Measurements from ENCODE around the gene EAF1. TPM values are rescaled to one million over a fixed set of nuclear protein-coding genes. Genes with fewer than 3 reads are reported as not detected.

The EAF1 gene
- total RNA-seq, 1 donor from 2014 or later, result 17.8 TPM

GRCh38 chr3:15490158-15490557, 62.8 kb downstream of the EAF1 start:
- DNase-seq (ENCODE audit: extremely low spot score, unreplicated experiment), result no peak
- Mint-ChIP-seq H3K27me3 (ENCODE audit: unreplicated experiment) (no peaks in the 10 kb centered on the region), H3K9me3 (ENCODE audit: unreplicated experiment) (no peaks in the 10 kb centered on the region), H3K4me3 (ENCODE audit: unreplicated experiment) (no peak overlapping the region), H3K4me1 (ENCODE audit: unreplicated experiment) (no peaks in the 10 kb centered on the region), H3K36me3 (ENCODE audit: unreplicated experiment) (peaks cover 5% of the 10 kb centered on the region), H3K27ac (ENCODE audit: unreplicated experiment) (no peak overlapping the region)
- TF ChIP-seq CTCF (IDR thresholded peaks at IDR 0.05), result no peak

GRCh38 chr3:15491143-15491542, 63.7 kb downstream of the EAF1 start:
- Mint-ChIP-seq H3K27ac (ENCODE audit: unreplicated experiment) (no peak overlapping the region), H3K27me3 (ENCODE audit: unreplicated experiment) (no peaks in the 10 kb centered on the region), H3K4me3 (ENCODE audit: unreplicated experiment) (no peak overlapping the region), H3K9me3 (ENCODE audit: unreplicated experiment) (no peaks in the 10 kb centered on the region), H3K4me1 (ENCODE audit: unreplicated experiment) (no peaks in the 10 kb centered on the region), H3K36me3 (ENCODE audit: unreplicated experiment) (peaks cover 5% of the 10 kb centered on the region)
- no peak for DNase-seq (ENCODE audit: extremely low spot score, unreplicated experiment)
- no peak for TF ChIP-seq CTCF (IDR thresholded peaks at IDR 0.05)

Other genes with a start within 250 kb of the EAF1 start
- gene CAPN7, start 221.4 kb upstream of the EAF1 start, total RNA-seq, result 49.5 and 49.9 TPM in 2 replicates
- 4.5 and 5.9 TPM in 2 replicates for gene SH3BP5, start 95.0 kb upstream of the EAF1 start, total RNA-seq
- 20.5 and 23.9 TPM in 2 replicates for gene METTL6, start 54 bp upstream of the EAF1 start, total RNA-seq
- 2.6 and 3.1 TPM in 2 replicates for gene COLQ, start 94.1 kb downstream of the EAF1 start, total RNA-seq
- 23.7 and 24.7 TPM in 2 replicates for gene HACL1, start 174.0 kb downstream of the EAF1 start, total RNA-seq
- 28.0 and 28.9 TPM in 2 replicates for gene BTD, start 174.1 kb downstream of the EAF1 start, total RNA-seq

All from osteocyte (in vitro differentiated cells).